Measurements from ENCODE around the gene FAM237A. TPM values are rescaled to one million over a fixed set of nuclear protein-coding genes. Genes with fewer than 3 reads are reported as not detected.

Gene FAM237A
- total RNA-seq, 2 experiments from 2014 or later: not detected

GRCh38 chr2:206631340-206631739 is 10.9 kb upstream of the FAM237A start:
- peaks cover 0 to 11% of the 10 kb centered on the region in 2 experiments for H3K27me3 ChIP-seq (ENCODE audit: control insufficient read depth in 1 of 2, insufficient read depth in 2 of 2, low read length in 2 of 2)
- H3K4me3 ChIP-seq (ENCODE audit: low read length): no peak overlapping the region
- Mint-ChIP-seq H3K4me3 (no peak overlapping the region), H3K27me3 (peaks cover 50% of the 10 kb centered on the region), H3K27ac (no peak overlapping the region), H3K9me3 (no peaks in the 10 kb centered on the region), H3K4me1 (ENCODE audit: low read depth) (no peaks in the 10 kb centered on the region), H3K36me3 (ENCODE audit: low read depth) (no peaks in the 10 kb centered on the region)
- ATAC-seq (ENCODE audit: poor library complexity) (no peak), DNase-seq (no peak)
- POLR2A ChIA-PET: no interaction called here
- no peaks in the 10 kb centered on the region for H3K9me3 ChIP-seq (ENCODE audit: control insufficient read depth in 1 of 2, insufficient read depth in 1 of 2, low read length in 2 of 2)
- no peaks in the 10 kb centered on the region for H3K4me1 ChIP-seq (ENCODE audit: insufficient read depth, low read length)
- CTCF ChIA-PET: no interaction called here
- intact Hi-C loops (cut with DNase I, micrococcal nuclease): no loop called here
- TF ChIP-seq, protein P1, sequence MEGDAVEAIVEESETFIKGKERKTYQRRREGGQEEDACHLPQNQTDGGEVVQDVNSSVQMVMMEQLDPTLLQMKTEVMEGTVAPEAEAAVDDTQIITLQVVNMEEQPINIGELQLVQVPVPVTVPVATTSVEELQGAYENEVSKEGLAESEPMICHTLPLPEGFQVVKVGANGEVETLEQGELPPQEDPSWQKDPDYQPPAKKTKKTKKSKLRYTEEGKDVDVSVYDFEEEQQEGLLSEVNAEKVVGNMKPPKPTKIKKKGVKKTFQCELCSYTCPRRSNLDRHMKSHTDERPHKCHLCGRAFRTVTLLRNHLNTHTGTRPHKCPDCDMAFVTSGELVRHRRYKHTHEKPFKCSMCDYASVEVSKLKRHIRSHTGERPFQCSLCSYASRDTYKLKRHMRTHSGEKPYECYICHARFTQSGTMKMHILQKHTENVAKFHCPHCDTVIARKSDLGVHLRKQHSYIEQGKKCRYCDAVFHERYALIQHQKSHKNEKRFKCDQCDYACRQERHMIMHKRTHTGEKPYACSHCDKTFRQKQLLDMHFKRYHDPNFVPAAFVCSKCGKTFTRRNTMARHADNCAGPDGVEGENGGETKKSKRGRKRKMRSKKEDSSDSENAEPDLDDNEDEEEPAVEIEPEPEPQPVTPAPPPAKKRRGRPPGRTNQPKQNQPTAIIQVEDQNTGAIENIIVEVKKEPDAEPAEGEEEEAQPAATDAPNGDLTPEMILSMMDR (IDR thresholded peaks at IDR 0.05): no peak
- H3K36me3 ChIP-seq (ENCODE audit: insufficient read depth, low read length): no peaks in the 10 kb centered on the region
- no peak overlapping the region for H3K27ac ChIP-seq (ENCODE audit: low read depth in 1 of 2, low read length in 2 of 2)

GRCh38 chr2:206635015-206635414 is 7.3 kb upstream of the FAM237A start:
- H3K4me1 ChIP-seq (ENCODE audit: insufficient read depth, low read length): no peaks in the 10 kb centered on the region
- H3K27me3 ChIP-seq (ENCODE audit: control insufficient read depth in 1 of 2, insufficient read depth in 2 of 2, low read length in 2 of 2): peaks cover 0 to 18% of the 10 kb centered on the region in 2 experiments
- DNase-seq (no peak), ATAC-seq (ENCODE audit: poor library complexity) (no peak)
- no peaks in the 10 kb centered on the region for H3K4me1 Mint-ChIP-seq (ENCODE audit: low read depth)
- POLR2A ChIA-PET: no interaction called here
- H3K4me3 Mint-ChIP-seq: no peak overlapping the region
- intact Hi-C loops (cut with DNase I, micrococcal nuclease): no loop called here
- CTCF ChIA-PET: no interaction called here
- H3K9me3 Mint-ChIP-seq: no peaks in the 10 kb centered on the region
- H3K36me3 ChIP-seq (ENCODE audit: insufficient read depth, low read length): no peaks in the 10 kb centered on the region
- no peak overlapping the region for H3K27ac ChIP-seq (ENCODE audit: low read depth in 1 of 2, low read length in 2 of 2)
- no peak overlapping the region for H3K4me3 ChIP-seq (ENCODE audit: low read length)
- H3K9me3 ChIP-seq (ENCODE audit: control insufficient read depth in 1 of 2, insufficient read depth in 1 of 2, low read length in 2 of 2): no peaks in the 10 kb centered on the region
- H3K27ac Mint-ChIP-seq: no peak overlapping the region
- TF ChIP-seq, protein P1 (IDR thresholded peaks at IDR 0.05): no peak
- no peaks in the 10 kb centered on the region for H3K36me3 Mint-ChIP-seq (ENCODE audit: low read depth)
- peaks cover 23% of the 10 kb centered on the region for H3K27me3 Mint-ChIP-seq

GRCh38 chr2:206639636-206640035 is 2.7 kb upstream of the FAM237A start:
- TF ChIP-seq, protein P1 (IDR thresholded peaks at IDR 0.05): no peak
- H3K4me1 ChIP-seq (ENCODE audit: insufficient read depth, low read length): no peaks in the 10 kb centered on the region
- Mint-ChIP-seq H3K27ac (no peak overlapping the region), H3K4me1 (ENCODE audit: low read depth) (no peaks in the 10 kb centered on the region), H3K9me3 (no peaks in the 10 kb centered on the region), H3K36me3 (ENCODE audit: low read depth) (no peaks in the 10 kb centered on the region), H3K4me3 (no peak overlapping the region), H3K27me3 (peaks cover 35% of the 10 kb centered on the region)
- H3K27me3 ChIP-seq (ENCODE audit: control insufficient read depth in 1 of 2, insufficient read depth in 2 of 2, low read length in 2 of 2): peaks cover 21 to 36% of the 10 kb centered on the region in 2 experiments
- intact Hi-C loops (cut with DNase I, micrococcal nuclease): no loop called here
- DNase-seq (no peak), ATAC-seq (ENCODE audit: poor library complexity) (no peak)
- no peak overlapping the region for H3K4me3 ChIP-seq (ENCODE audit: low read length)
- no peak overlapping the region for H3K27ac ChIP-seq (ENCODE audit: low read depth in 1 of 2, low read length in 2 of 2)
- ChIA-PET CTCF (no interaction called here), POLR2A (no interaction called here)
- H3K9me3 ChIP-seq (ENCODE audit: control insufficient read depth in 1 of 2, insufficient read depth in 1 of 2, low read length in 2 of 2): peaks cover 4 to 14% of the 10 kb centered on the region in 2 experiments
- no peaks in the 10 kb centered on the region for H3K36me3 ChIP-seq (ENCODE audit: insufficient read depth, low read length)
